Neural cell (in vitro differentiated cells): ENCODE results near the gene KREMEN2.

Experiments used
- EP300 ChIP-seq: fragments of 450-650 bp; conservative IDR thresholded peaks from 2 replicates; pipeline ENCODE4 v1.6.1; 2014; ENCODE audit warnings: antibody characterized with exemption, mild to moderate bottlenecking, moderate library complexity; ENCODE audit not compliant: poor library complexity, severe bottlenecking
- EZH2 ChIP-seq: fragments of 200-600, 300-800 bp; shearing (Covaris generic), sonication (generic); IDR thresholded peaks from 2 replicates; pipeline ENCODE4 v1.6.1; 2014; ENCODE audit warnings: antibody characterized with exemption, low read length, borderline replicate concordance, mild to moderate bottlenecking; ENCODE audit not compliant: insufficient read depth, poor library complexity, severe bottlenecking
- MXI1 ChIP-seq: fragments of 450-650 bp; conservative IDR thresholded peaks from 2 replicates; pipeline ENCODE4 v1.6.1; 2014; ENCODE audit warnings: antibody characterized with exemption, mild to moderate bottlenecking; ENCODE audit not compliant: poor library complexity, severe bottlenecking
- POLR2AphosphoS5 ChIP-seq: IDR thresholded peaks from 2 replicates; pipeline ENCODE4 v1.6.1; 2012
- RAD21 ChIP-seq: fragments of 450-650 bp; conservative IDR thresholded peaks from 2 replicates; pipeline ENCODE4 v1.6.1; 2014; ENCODE audit warnings: antibody characterized with exemption, mild to moderate bottlenecking, moderate library complexity
- SMC3 ChIP-seq: fragments of 450-650 bp; conservative IDR thresholded peaks from 2 replicates; pipeline ENCODE4 v1.6.1; 2014; ENCODE audit warnings: antibody characterized with exemption, mild to moderate bottlenecking, moderate library complexity; ENCODE audit not compliant: poor library complexity
- TF ChIP-seq, protein P1 (sequence below): fragments of 450-650 bp; IDR thresholded peaks from 2 replicates; pipeline ENCODE4 v1.5.1; 2014; ENCODE audit warnings: antibody characterized with exemption, mild to moderate bottlenecking, moderate library complexity; ENCODE audit not compliant: poor library complexity, severe bottlenecking
- TF ChIP-seq, protein P2 (sequence below): IDR thresholded peaks from 2 replicates; pipeline ENCODE4 v1.6.1; 2012; ENCODE audit warnings: borderline replicate concordance

DNA sequence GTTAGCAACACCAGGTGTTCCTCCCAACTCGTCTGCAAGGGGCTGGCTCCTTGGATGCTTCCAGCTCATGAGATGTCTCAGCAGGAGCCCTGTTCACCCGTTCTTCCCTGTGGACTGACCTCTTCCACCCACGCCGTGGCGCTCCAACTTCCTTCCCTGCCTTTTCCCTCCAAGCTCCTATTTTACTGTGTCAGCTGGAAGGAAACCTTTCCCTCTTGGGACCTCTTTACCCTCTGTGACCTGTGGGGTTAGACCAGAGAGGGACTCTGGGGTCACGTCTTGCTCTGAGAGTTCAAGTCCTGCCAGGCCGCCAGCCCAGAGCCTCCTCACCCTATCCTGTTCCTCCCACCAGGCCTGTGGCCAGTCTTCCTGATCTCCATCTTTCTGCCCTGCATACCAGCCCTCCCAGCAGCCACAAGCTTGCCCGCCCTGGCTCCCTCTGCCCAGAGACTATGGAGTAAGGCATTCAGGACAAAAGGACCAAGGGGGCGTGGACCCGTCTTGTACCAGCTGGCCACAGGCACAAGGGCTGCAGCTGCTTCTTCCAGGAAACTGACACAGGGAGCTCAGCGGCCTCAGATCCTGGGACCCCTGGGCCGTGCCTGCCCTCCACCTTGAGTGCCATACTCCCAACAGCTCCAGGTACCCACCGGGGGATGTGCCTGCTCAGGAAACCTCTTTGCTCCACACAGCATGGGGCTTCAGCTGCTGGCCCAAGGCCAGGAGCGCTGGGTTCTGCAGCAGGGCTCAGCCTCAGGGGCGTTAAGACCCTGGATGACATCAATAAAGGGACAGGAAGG, 8.1 kb downstream of the KREMEN2 start:
- TF ChIP-seq EP300 = no peak
- no peak for TF ChIP-seq EZH2
- TF ChIP-seq, protein P1, sequence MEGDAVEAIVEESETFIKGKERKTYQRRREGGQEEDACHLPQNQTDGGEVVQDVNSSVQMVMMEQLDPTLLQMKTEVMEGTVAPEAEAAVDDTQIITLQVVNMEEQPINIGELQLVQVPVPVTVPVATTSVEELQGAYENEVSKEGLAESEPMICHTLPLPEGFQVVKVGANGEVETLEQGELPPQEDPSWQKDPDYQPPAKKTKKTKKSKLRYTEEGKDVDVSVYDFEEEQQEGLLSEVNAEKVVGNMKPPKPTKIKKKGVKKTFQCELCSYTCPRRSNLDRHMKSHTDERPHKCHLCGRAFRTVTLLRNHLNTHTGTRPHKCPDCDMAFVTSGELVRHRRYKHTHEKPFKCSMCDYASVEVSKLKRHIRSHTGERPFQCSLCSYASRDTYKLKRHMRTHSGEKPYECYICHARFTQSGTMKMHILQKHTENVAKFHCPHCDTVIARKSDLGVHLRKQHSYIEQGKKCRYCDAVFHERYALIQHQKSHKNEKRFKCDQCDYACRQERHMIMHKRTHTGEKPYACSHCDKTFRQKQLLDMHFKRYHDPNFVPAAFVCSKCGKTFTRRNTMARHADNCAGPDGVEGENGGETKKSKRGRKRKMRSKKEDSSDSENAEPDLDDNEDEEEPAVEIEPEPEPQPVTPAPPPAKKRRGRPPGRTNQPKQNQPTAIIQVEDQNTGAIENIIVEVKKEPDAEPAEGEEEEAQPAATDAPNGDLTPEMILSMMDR = no peak
- TF ChIP-seq MXI1 = no peak
- no peak for TF ChIP-seq SMC3
- TF ChIP-seq RAD21 = no peak
- no peak for TF ChIP-seq POLR2AphosphoS5
- TF ChIP-seq, protein P2, sequence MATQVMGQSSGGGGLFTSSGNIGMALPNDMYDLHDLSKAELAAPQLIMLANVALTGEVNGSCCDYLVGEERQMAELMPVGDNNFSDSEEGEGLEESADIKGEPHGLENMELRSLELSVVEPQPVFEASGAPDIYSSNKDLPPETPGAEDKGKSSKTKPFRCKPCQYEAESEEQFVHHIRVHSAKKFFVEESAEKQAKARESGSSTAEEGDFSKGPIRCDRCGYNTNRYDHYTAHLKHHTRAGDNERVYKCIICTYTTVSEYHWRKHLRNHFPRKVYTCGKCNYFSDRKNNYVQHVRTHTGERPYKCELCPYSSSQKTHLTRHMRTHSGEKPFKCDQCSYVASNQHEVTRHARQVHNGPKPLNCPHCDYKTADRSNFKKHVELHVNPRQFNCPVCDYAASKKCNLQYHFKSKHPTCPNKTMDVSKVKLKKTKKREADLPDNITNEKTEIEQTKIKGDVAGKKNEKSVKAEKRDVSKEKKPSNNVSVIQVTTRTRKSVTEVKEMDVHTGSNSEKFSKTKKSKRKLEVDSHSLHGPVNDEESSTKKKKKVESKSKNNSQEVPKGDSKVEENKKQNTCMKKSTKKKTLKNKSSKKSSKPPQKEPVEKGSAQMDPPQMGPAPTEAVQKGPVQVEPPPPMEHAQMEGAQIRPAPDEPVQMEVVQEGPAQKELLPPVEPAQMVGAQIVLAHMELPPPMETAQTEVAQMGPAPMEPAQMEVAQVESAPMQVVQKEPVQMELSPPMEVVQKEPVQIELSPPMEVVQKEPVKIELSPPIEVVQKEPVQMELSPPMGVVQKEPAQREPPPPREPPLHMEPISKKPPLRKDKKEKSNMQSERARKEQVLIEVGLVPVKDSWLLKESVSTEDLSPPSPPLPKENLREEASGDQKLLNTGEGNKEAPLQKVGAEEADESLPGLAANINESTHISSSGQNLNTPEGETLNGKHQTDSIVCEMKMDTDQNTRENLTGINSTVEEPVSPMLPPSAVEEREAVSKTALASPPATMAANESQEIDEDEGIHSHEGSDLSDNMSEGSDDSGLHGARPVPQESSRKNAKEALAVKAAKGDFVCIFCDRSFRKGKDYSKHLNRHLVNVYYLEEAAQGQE = no peak
